Measurements from ENCODE around the gene FGFR4. TPM values are rescaled to one million over a fixed set of nuclear protein-coding genes. Genes with fewer than 3 reads are reported as not detected.

Gene FGFR4
- total RNA-seq, 1 donor from 2014 or later: 109 TPM

DNA sequence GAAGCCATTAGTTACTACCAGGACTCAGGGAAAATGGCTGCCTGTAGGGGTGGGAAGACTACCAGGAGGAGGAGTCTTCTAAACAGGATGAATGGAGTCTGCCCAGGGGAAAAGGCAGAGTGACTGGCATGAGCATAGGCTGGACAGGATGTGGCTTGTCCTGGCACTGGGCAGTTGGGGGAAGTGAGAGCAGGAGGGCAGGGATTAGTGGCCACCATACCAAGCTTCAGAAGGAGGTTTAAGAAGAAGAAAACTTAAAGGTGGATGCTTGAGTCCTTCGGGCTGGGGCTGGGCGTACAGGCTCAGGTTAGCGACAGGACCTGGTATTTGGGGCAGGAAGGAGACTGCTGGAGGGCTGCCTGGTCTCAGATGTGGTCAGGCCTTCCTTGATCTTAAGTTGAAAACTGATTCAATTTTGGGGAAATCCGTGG is 41.9 kb downstream of the FGFR4 start:
- DNase-seq (peak; percentile 44), ATAC-seq (peak; percentile 3)
- no peak overlapping the region for H3K27ac ChIP-seq

DNA sequence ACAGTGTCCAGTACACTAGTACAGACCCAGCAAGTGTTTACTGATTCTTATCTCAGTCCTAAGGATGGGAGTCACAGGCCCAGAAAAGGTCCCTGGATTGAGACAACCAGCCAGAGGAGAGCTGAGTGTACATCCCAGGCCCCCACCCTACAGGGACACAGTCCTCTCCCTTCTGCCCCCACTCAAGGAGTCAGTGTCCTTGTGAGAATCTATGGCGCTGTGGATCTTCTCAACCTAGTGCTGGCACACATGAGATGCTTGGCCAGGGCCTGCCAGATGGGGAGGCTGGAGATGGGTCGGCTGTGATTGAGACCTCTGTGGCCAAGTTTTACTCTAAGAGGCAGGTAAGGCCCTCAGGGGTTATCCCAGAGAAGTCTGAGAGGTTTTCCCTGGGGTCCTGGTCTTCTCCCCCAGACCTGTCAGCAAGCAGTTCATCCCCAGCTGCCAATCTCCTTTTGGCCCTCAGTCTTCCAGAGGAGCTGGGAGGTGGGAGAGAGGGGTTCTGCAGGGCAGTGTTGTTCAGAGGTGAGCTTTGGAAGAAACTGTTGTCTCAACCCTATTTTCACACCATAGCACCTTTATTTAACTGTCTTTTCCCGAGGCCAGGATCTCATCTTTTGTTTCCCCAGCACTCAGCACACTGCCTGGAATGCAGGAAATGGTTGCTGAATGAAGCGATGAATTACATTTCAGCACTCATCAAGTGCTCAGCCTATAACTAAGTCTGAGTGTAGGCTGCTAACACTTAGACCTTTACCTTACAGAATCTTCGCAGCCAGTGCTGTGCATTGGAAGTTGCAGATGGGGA is 43.7 kb downstream of the FGFR4 start:
- Histone ChIP-seq H3K9me3 (no peaks in the 10 kb centered on the region), H3K4me1 (peaks cover 10% of the 10 kb centered on the region), H3K27ac (no peak overlapping the region), H3K4me3 (no peak overlapping the region), H3K36me3 (peaks cover 5% of the 10 kb centered on the region), H3K27me3 (no peaks in the 10 kb centered on the region)
- intact Hi-C loops (cut with DNase I): no loop called here
- ATAC-seq: no peak
- peak; percentile 28 for DNase-seq
- TF ChIP-seq, protein P1, sequence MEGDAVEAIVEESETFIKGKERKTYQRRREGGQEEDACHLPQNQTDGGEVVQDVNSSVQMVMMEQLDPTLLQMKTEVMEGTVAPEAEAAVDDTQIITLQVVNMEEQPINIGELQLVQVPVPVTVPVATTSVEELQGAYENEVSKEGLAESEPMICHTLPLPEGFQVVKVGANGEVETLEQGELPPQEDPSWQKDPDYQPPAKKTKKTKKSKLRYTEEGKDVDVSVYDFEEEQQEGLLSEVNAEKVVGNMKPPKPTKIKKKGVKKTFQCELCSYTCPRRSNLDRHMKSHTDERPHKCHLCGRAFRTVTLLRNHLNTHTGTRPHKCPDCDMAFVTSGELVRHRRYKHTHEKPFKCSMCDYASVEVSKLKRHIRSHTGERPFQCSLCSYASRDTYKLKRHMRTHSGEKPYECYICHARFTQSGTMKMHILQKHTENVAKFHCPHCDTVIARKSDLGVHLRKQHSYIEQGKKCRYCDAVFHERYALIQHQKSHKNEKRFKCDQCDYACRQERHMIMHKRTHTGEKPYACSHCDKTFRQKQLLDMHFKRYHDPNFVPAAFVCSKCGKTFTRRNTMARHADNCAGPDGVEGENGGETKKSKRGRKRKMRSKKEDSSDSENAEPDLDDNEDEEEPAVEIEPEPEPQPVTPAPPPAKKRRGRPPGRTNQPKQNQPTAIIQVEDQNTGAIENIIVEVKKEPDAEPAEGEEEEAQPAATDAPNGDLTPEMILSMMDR (IDR thresholded peaks at IDR 0.05): no peak

More for the DNA sequence above, 41.9 kb downstream of the FGFR4 start:
- no peaks in the 10 kb centered on the region for H3K4me1 ChIP-seq
- no peaks in the 10 kb centered on the region for H3K9me3 ChIP-seq
- intact Hi-C loops (cut with DNase I): no loop called here
- TF ChIP-seq, protein P1 (IDR thresholded peaks at IDR 0.05): no peak
- no peak overlapping the region for H3K4me3 ChIP-seq
- no peaks in the 10 kb centered on the region for H3K36me3 ChIP-seq
- H3K27me3 ChIP-seq: no peaks in the 10 kb centered on the region

DNA sequence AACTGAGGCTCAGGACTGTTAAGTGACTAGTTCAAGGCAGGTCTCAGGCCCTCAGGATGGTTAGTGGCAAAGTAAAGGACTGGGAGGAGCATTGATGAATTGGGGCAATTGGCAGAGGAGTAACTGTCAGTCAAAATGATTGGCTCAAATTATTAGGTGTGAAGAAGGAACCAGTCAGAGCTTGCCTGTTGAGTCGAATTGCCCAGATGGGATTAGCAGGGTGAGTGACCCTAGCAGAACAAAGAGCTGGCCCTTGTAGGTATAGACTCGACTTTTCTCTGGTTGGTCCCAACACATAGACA is 44.3 kb downstream of the FGFR4 start:
- no peak for ATAC-seq
- intact Hi-C loops (cut with DNase I): no loop called here
- no peak overlapping the region for H3K27ac ChIP-seq

DNA sequence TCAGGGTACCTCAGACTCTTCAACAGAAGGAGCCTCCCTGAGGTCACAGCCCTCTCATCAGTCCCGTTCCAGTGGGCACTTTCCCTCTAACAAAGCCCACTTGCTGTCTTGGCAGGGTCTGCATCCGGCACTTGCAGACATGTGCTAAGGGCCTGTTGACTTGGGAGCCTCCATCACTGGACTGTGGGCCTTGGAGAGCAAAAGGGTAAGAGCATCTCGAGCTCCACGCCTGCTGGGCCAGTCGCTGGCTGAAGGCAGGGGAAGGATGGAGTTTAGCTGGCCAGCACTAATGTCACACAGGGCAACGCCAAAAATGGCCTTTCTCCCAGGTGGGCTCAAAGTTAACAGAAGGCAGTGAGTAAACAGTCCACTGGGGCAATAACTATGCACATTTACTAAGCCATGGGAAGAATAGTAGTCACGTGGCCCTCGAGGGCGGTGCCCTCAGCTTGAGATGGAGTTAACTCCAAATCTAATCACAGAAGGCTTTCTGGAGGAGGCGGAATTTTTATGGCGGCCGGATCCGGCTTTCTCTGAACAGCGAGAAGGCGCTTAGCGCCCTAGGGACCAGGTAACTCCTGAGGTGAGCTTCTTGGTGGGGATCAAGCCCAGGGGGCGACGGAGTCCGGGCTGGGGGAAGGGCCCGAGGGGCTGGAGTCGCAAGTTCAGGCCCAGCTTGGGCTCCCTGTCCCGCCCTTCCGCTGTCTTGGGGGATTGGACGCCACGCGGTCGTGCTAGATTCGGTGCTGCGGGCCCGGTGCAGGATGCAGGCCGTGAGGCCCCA is 44.8 kb downstream of the FGFR4 start:
- Histone ChIP-seq H3K9me3 (no peaks in the 10 kb centered on the region), H3K4me3 (no peak overlapping the region), H3K4me1 (peaks cover 21% of the 10 kb centered on the region), H3K27ac (no peak overlapping the region), H3K27me3 (no peaks in the 10 kb centered on the region), H3K36me3 (peaks cover 16% of the 10 kb centered on the region)
- no peak for ATAC-seq
- intact Hi-C loops (cut with DNase I): no loop called here
- TF ChIP-seq, protein P1 (IDR thresholded peaks at IDR 0.05): no peak
- peak; percentile 66 for DNase-seq

More for the DNA sequence above, 44.3 kb downstream of the FGFR4 start:
- Histone ChIP-seq H3K27me3 (no peaks in the 10 kb centered on the region), H3K4me1 (peaks cover 16% of the 10 kb centered on the region), H3K36me3 (peaks cover 11% of the 10 kb centered on the region), H3K9me3 (no peaks in the 10 kb centered on the region), H3K4me3 (no peak overlapping the region)
- TF ChIP-seq, protein P1 (IDR thresholded peaks at IDR 0.05): no peak
- DNase-seq: no peak

DNA sequence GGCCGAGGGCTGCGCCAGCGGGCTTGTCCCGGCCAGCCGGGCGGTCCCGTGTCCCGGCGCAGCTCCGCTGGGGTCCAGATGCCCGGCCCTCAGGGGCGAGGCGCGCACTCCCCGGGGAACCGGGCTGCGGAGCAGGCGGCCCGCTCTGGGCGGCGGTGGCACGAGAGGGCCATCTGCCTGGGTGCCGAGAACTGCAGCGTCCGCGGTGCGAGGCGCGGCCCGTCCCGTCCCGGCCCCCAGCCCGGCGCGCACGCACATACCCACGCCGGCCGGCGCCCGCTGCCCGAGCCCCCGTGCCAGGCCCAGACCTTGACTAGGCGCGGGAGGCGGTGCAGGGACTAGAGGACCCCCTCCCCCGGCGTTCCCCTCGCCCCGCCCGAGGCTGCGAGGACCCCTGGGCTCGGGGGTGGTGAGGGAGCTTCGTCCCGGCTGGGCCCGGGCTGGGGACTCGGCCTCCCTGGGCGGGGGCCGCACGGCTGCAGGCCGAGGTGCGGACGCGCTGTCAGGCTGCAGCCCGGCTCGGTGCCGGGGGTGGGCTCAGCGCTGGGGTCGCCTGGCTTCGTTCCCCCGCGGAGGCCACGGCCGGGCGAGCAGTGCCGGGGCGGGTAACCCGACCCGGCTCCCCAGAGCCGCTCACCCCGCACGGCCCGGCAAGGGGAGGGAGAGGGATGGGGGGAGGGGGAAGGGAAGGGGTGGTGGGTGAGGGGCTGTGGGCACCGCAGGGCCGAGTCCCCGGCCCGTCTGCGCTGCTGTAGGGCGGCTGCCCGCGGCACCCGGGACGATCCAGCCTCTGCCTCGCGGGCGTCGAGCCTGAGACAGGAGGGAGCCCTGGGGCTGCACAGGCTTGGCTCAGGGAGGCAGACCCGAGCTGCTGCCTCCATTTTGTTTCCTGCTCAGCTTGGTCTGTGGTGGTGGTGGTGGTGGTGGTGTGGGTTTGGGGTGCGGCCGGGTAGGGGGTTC is 45.7 kb downstream of the FGFR4 start:
- peak; percentile 66 for DNase-seq
- Histone ChIP-seq H3K27me3 (no peaks in the 10 kb centered on the region), H3K27ac (peak overlapping the region; percentile 93), H3K36me3 (peaks cover 25% of the 10 kb centered on the region), H3K4me3 (peak overlapping the region; percentile 87), H3K4me1 (peaks cover 30% of the 10 kb centered on the region), H3K9me3 (no peaks in the 10 kb centered on the region)
- TF ChIP-seq, protein P1 (IDR thresholded peaks at IDR 0.05): no peak
- intact Hi-C loops (cut with DNase I): no loop called here
- ATAC-seq: peak; percentile 36
